Measurements from ENCODE around the gene BZW1.

DNA sequence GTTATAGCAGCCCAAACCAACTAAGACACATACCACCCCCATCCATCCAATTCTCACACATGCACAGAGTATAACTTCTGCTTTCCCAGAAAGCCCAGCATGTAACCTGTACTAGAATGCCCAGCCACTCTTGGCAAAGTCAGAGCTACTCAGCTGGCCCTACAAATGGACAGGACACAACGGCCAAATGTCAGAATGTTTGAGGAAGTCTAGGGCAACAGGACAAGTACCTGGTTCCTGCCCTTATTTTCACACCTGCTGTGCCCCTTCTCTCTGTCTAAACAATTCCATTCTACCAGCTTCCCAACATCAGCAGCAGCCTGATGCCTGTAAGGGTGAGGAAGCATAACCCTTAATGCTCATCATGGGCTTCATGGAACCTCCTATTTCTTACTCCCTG, 15.1 kb upstream of the BZW1 start:
- TF ChIP-seq, protein P1, sequence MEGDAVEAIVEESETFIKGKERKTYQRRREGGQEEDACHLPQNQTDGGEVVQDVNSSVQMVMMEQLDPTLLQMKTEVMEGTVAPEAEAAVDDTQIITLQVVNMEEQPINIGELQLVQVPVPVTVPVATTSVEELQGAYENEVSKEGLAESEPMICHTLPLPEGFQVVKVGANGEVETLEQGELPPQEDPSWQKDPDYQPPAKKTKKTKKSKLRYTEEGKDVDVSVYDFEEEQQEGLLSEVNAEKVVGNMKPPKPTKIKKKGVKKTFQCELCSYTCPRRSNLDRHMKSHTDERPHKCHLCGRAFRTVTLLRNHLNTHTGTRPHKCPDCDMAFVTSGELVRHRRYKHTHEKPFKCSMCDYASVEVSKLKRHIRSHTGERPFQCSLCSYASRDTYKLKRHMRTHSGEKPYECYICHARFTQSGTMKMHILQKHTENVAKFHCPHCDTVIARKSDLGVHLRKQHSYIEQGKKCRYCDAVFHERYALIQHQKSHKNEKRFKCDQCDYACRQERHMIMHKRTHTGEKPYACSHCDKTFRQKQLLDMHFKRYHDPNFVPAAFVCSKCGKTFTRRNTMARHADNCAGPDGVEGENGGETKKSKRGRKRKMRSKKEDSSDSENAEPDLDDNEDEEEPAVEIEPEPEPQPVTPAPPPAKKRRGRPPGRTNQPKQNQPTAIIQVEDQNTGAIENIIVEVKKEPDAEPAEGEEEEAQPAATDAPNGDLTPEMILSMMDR (conservative IDR thresholded peaks at IDR 0.05; ENCODE audit: low read depth, low read length) = no peak
- TF ChIP-seq RAD21 (IDR thresholded peaks at IDR 0.05; ENCODE audit: low read length) (no peak), BHLHE40 (IDR thresholded peaks at IDR 0.05; ENCODE audit: low read depth, low read length) (no peak), RCOR1 (IDR thresholded peaks at IDR 0.05; ENCODE audit: insufficient replicate concordance, low read length) (no peak), POLR2A (IDR thresholded peaks at IDR 0.05; ENCODE audit: low read depth, low read length) (no peak), SMC3 (IDR thresholded peaks at IDR 0.05; ENCODE audit: low read depth, low read length) (no peak), MXI1 (IDR thresholded peaks at IDR 0.05; ENCODE audit: borderline replicate concordance, low read depth, low read length) (no peak), CEBPB (IDR thresholded peaks at IDR 0.05; ENCODE audit: low read depth, low read length) (no peak), MAFK (IDR thresholded peaks at IDR 0.05; ENCODE audit: low read depth, low read length) (no peak)
- TF ChIP-seq, protein P2, sequence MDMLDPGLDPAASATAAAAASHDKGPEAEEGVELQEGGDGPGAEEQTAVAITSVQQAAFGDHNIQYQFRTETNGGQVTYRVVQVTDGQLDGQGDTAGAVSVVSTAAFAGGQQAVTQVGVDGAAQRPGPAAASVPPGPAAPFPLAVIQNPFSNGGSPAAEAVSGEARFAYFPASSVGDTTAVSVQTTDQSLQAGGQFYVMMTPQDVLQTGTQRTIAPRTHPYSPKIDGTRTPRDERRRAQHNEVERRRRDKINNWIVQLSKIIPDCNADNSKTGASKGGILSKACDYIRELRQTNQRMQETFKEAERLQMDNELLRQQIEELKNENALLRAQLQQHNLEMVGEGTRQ (IDR thresholded peaks at IDR 0.05; ENCODE audit: low read depth, low read length) = no peak
